Lung (tissue), 16 donors: Measurements from ENCODE around the gene KCTD14. TPM values are rescaled to one million over a fixed set of nuclear protein-coding genes. Genes with fewer than 3 reads are reported as not detected.

Source experiments
- ATAC-seq: fragments of 200-7000 bp; cut with Tn5 transposase; one replicate; pipeline ENCODE4 v1.9.1; 2020; ENCODE audit warnings: moderate number of reproducible peaks; ENCODE audit not compliant: insufficient read depth, low FRiP score
- DNase-seq, 3 donors: peaks; one replicate each; pipeline ENCODE4 v3.0.0-alpha.2; 2013 to 2017
- H3K27ac ChIP-seq, 2 donors: one replicate each; pipeline ENCODE4 v1.5.1; 2013; ENCODE audit warnings: mild to moderate bottlenecking in 2 of 2, moderate library complexity in 2 of 2, control low read depth in 1 of 2, inconsistent platforms in 1 of 2, low read depth in 1 of 2, low read length in 1 of 2
- H3K27me3 ChIP-seq, 3 donors: one replicate each; pipeline ENCODE4 v1.5.1; 2013; ENCODE audit warnings: low read length in 2 of 3; ENCODE audit not compliant: control insufficient read depth in 3 of 3, insufficient read depth in 3 of 3
- H3K36me3 ChIP-seq, 4 donors: one replicate each; pipeline ENCODE4 v1.5.1; 2013; ENCODE audit warnings: low read length in 4 of 4, mild to moderate bottlenecking in 1 of 4, moderate library complexity in 1 of 4; ENCODE audit not compliant: control insufficient read depth in 4 of 4, insufficient read depth in 4 of 4
- H3K4me1 ChIP-seq, 5 donors: one replicate each; pipeline ENCODE4 v1.5.1; 2013; ENCODE audit warnings: low read length in 5 of 5, mild to moderate bottlenecking in 2 of 5, moderate library complexity in 1 of 5; ENCODE audit not compliant: control insufficient read depth in 5 of 5, insufficient read depth in 5 of 5
- H3K4me3 ChIP-seq: one replicate; pipeline ENCODE4 v1.5.1; 2013; ENCODE audit warnings: mild to moderate bottlenecking, control low read depth, moderate library complexity
- H3K9ac ChIP-seq, 2 donors: one replicate each; pipeline ENCODE4 v1.5.1; 2013; ENCODE audit warnings: low read length in 2 of 2, control low read depth in 1 of 2; ENCODE audit not compliant: insufficient read depth in 1 of 2
- H3K9me3 ChIP-seq, 4 donors: one replicate each; pipeline ENCODE4 v1.5.1; 2013; ENCODE audit warnings: low read length in 3 of 4, mild to moderate bottlenecking in 1 of 4, moderate library complexity in 1 of 4; ENCODE audit not compliant: control insufficient read depth in 4 of 4, insufficient read depth in 3 of 4
- CTCF ChIP-seq: IDR thresholded peaks from 2 replicates; pipeline ENCODE4 v1.5.1; 2012; ENCODE audit warnings: mild to moderate bottlenecking; ENCODE audit errors: control extremely low read depth, extremely low read depth
- whole genome bisulfite sequencing, 2 donors: extraction: QIAGEN DNeasy Blood & Tissue Kit; methylation state at CpG; one replicate each; pipeline ENCODE4 v1.1.7; 2013; 5-methylcytosine and 5-hydroxymethylcytosine counted together
- long read RNA-seq, 5 donors: transcript quantifications; one replicate each; lab custom pipeline, GENCODE V29; 2026
- polyA plus RNA-seq, 2 donors: library from polyadenylated mRNA; stranded (reverse); fragments of 200-250 nt; gene quantifications; one replicate each; pipeline ENCODE4 v1.2.1, GENCODE V29; 2013
- total RNA-seq, 2 donors: library from RNA; depleted of rRNA in 1 of 2; stranded (reverse); fragments of >200 nt in 1 of 2; gene quantifications; one replicate each; pipeline ENCODE4 v1.2.1, GENCODE V29; 2014 to 2021
- donor health status: control.
- donor health status: control.
- donor health status: Bipolar disorder and iron deficiency.
- donor health status: healthy.
- donor health status: DM: yes; HTN: yes; CAD: no.

KCTD14 gene
- 10 to 100 TPM in 1 of 2 donors, 1 to 10 TPM in 1; 6.4 to 21.3 TPM for total RNA-seq
- polyA plus RNA-seq: 10 to 100 TPM; 14.8 to 24.0 TPM
- long read RNA-seq, donor 1, transcript KCTD14-201 (2 exons, 1,691 nt): major isoform, 16 of 24 reads
- long read RNA-seq, donor 1, partial matches to known transcripts: 8 of 24 reads
- long read RNA-seq, donor 1, other reads (novel, unspliced or antisense): 0 of 24 reads
- long read RNA-seq, donor 2, partial matches to known transcripts: 0 of 1 reads
- long read RNA-seq, donor 2, other reads (novel, unspliced or antisense): 0 of 1 reads
- long read RNA-seq, donor 3, partial matches to known transcripts: 0 of 1 reads
- long read RNA-seq, donor 3, other reads (novel, unspliced or antisense): 0 of 1 reads
- long read RNA-seq, donor 4, transcript KCTD14-201 (2 exons, 1,691 nt): major isoform, 6 of 6 reads
- long read RNA-seq, donor 4, partial matches to known transcripts: 0 of 6 reads
- long read RNA-seq, donor 4, other reads (novel, unspliced or antisense): 0 of 6 reads
- long read RNA-seq, donor 5, transcript KCTD14-201 (2 exons, 1,691 nt): major isoform, 8 of 8 reads
- long read RNA-seq, donor 5, partial matches to known transcripts: 0 of 8 reads
- long read RNA-seq, donor 5, other reads (novel, unspliced or antisense): 0 of 8 reads

GRCh38 chr11:78022397-78023396, at the start of gene KCTD14:
Gene KCTD14 (minus strand): TSS chr11:78023276. CDS start chr11:78023249, 27 bp downstream.
- no peak for TF ChIP-seq CTCF
- peak; percentile 58 for ATAC-seq
- H3K27ac ChIP-seq: peak within 1 kb of the TSS in 1 of 2 donors; percentile 81

GRCh38 chr11:78072455-78072854, 49.4 kb upstream of the KCTD14 start:
- Histone ChIP-seq H3K9me3 (no peaks in the 10 kb centered on the region), H3K4me3 (no peak overlapping the region), H3K4me1 (peaks cover 6 to 34% (median 15%) of the 10 kb centered on the region in 5 donors), H3K36me3 (peaks cover 15 to 42% (median 22%) of the 10 kb centered on the region in 4 donors), H3K27ac (no peak overlapping the region), H3K9ac (no peak overlapping the region), H3K27me3 (no peaks in the 10 kb centered on the region)
- DNase-seq (no peak), ATAC-seq (no peak)
- TF ChIP-seq CTCF: no peak
- 96 to 97% methylated on average over 4 of the region's 4 CpGs for WGBS, 2 donors

More at GRCh38 chr11:78022397-78023396, at the start of gene KCTD14:
- H3K36me3 ChIP-seq: no peaks in the 10 kb centered on the region
- peak within 1 kb of the TSS; percentile 58 for H3K4me3 ChIP-seq
- H3K4me1 ChIP-seq: peaks cover 0 to 28% (median 5%) of the 10 kb centered on the region in 5 donors
- no peaks in the 10 kb centered on the region for H3K9me3 ChIP-seq
- DNase-seq: peak; percentile 71 to 77 (median 71)
- H3K27me3 ChIP-seq: no peaks in the 10 kb centered on the region
- peak within 1 kb of the TSS; percentile 45 to 77 for H3K9ac ChIP-seq
- WGBS, 2 donors: 13 to 25% methylated on average over 32 to 37 of the region's 37 CpGs

GRCh38 chr11:78071717-78072116, 48.6 kb upstream of the KCTD14 start:
- H3K4me3 ChIP-seq: no peak overlapping the region
- WGBS, 2 donors: 76 to 80% methylated on average over 3 of the region's 3 CpGs
- peaks cover 15 to 42% (median 21%) of the 10 kb centered on the region in 4 donors for H3K36me3 ChIP-seq
- H3K27me3 ChIP-seq: no peaks in the 10 kb centered on the region
- H3K9me3 ChIP-seq: no peaks in the 10 kb centered on the region
- ATAC-seq (no peak), DNase-seq (no peak)
- no peak for TF ChIP-seq CTCF
- peaks cover 3 to 29% (median 11%) of the 10 kb centered on the region in 5 donors for H3K4me1 ChIP-seq
- H3K9ac ChIP-seq: no peak overlapping the region
- no peak overlapping the region for H3K27ac ChIP-seq
